Jurkat, Clone E6-1 (cell line): ENCODE measurements around the gene PNPLA7. TPM values are rescaled to one million over a fixed set of nuclear protein-coding genes. Genes with fewer than 3 reads are reported as not detected.
A peak's percentile ranks its signal among the peaks of the same experiment; 100 is the strongest.
"Not testable (repeated sequence)": the region's sequence is repeated elsewhere in the genome, so short reads cannot be mapped to it uniquely, and the experiment has no call there.

Source experiments
- DNase-seq: peaks from one replicate; pipeline ENCODE4 v3.0.0-alpha.2; 2011; ENCODE audit warnings: low read depth, low spot score
- H3K4me3 ChIP-seq: 2 replicates; pipeline ENCODE4 v1.5.1; 2011; ENCODE audit warnings: mild to moderate bottlenecking, low read length, control low read depth, moderate library complexity
- polyA plus RNA-seq: library from polyadenylated mRNA; unstranded; fragments of >200 nt; gene quantifications from one replicate; pipeline ENCODE4 v1.2.1, GENCODE V29; 2012; ENCODE audit warnings: missing spikeins; ENCODE audit not compliant: insufficient read length, insufficient read depth

PNPLA7 gene
- polyA plus RNA-seq: 1.2 TPM

- H3K4me3 ChIP-seq: peak within 1 kb of the TSS; percentile 59
- peak; percentile 28 for DNase-seq
Measured at GRCh38 chr9:137550231-137550621, at the start of gene PNPLA7. TSS of gene PNPLA7 (minus strand) at chr9:137550402. CDS start at chr9:137550197, 205 bp downstream.

DNA sequence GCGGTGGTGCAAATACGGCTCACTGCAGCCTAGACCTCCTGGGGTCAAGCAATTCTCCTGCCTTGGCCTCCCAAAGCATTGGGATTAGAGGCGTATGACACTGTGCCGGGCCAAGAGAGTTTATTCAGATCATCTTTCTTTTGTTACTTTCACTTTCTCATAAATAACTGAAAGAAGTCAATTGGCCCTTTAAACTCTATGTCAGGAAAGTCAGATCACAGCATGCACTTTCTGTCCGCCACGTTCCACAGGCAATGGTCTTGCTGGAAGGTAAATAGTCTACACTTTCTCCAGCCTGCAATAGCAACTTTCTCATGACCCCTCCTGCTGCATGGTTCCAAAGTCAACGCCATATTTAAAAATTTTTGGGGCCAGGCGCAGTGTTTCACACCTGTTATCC is 48.7 kb upstream of the PNPLA7 start:
- no peak overlapping the region for H3K4me3 ChIP-seq
- no peak for DNase-seq

DNA sequence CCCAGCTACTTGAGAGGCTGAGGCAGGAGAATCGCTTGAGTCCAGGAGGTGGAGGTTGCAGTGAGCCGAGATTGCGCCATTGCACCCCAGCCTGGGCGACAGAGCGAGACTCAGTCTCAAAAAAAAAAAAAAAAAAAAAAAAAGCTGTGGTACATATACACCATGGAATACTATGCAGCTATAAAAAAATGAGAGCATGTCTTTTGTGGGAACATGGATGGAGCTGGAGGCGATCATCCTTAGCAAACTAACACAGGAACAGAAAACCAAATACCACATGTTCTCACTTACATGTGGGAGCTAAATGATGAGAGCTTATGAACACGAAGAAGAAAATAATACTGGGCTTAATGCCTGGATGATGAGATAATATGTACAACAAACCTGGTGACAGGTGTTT is 46.4 kb upstream of the PNPLA7 start:
- H3K4me3 ChIP-seq, DNase-seq: not testable (repeated sequence)

DNA sequence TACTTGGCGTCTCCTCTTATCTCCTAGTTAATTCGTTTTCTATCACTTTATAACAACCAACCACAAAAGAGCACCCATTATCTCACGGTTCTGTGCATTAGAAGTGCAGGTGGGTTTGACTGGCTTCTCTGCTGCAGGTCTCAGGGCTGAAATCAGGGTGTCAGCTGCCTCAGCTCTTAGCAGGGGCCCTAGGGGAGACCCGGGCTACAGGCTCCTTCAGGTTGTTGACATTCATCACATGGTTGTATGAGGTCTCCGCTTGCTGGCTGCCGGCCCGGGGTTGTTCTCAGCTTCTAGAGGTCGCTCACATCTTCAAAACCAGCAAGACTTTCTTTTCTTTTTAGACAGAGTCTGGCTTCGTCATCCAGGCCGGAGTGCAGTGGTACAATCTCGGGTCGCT is 43.0 kb upstream of the PNPLA7 start:
- no peak for DNase-seq
- H3K4me3 ChIP-seq: no peak overlapping the region

- H3K4me3 ChIP-seq: no peak overlapping the region
- DNase-seq: no peak
Measured at GRCh38 chr9:137592767-137593166, 42.6 kb upstream of the PNPLA7 start.

DNA sequence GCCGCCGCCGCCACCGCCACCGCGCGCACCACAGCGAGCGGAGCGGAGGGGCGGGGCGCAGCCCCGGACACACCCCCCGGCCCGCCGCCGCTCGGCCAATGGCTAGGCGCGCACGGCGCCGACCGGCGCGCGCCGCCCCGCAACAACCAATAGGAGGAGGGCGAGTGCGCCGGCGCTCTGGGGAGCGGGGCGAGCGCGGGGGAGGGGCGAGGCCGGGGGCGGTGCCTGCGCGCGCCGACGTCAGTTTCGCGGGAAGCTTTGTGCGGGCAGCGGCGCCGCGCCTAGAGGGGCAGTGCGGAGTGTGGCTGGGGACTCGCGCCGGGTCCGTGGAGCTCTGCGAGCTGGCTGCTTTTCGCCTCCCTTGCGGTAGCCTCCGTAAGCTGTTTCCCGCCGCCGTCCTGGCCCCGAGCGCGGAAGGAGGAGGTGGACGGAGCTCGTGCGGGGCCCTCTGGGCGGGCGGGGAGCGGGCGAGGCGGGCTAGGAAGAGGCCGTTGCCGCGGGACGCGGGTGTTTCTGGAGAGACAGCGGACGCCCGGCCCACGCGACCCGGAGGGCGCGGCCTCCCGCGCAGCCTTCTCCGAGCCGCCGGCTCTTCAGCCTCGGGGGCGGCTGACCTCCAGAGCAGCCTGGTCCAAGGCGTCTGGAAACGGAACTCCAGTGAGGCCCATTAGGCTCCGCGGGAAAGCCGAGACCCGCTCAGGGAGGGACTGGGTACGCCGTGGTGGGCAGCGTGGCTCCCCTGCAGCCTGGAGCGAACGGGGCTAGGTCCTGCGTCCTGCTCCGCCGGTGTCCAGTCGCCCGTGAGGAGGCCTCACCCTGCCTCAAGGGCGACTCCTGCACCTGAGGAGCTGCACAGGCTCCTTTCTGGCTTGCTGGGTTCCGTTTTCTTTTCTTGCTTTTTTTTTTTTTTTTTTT is 40.5 kb upstream of the PNPLA7 start, which contains the start of gene ZMYND19:
Gene ZMYND19 (minus strand): TSS at position 44 of the 915 bp plus-strand sequence. CDS start 249 bp downstream, outside the sequence.
- peak within 1 kb of the TSS; percentile 73 for H3K4me3 ChIP-seq
- peak; percentile 69 for DNase-seq

GRCh38 chr9:137590123-137590468 is 39.9 kb upstream of the PNPLA7 start:
- peak overlapping the region; percentile 73 for H3K4me3 ChIP-seq
- no peak for DNase-seq

- DNase-seq: peak; percentile 34
Measured at GRCh38 chr9:137589441-137590122, 39.4 kb upstream of the PNPLA7 start.

DNA sequence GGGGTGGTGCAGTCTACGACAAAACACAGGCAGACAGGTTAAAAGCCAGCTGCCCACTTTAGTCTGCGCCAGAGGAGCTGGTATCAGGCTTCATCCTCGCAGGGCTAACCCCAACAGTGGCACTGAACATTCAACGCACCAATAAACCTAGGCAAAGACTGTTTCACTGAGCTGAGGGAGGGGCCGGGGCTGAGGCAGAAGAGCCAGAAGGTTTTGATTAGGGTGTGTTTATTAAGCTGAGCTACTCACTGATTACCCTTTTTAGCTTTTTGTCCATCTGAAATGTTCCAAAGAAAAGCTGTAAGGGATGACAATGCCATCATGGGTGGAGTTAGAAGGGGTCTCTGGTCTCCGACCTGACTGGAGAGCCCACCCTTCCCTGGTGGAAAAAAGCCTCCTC is 38.7 kb upstream of the PNPLA7 start:
- peak overlapping the region; percentile 73 for H3K4me3 ChIP-seq
- no peak for DNase-seq

More at GRCh38 chr9:137589441-137590122, 39.4 kb upstream of the PNPLA7 start:
- H3K4me3 ChIP-seq: peak overlapping the region; percentile 73

DNA sequence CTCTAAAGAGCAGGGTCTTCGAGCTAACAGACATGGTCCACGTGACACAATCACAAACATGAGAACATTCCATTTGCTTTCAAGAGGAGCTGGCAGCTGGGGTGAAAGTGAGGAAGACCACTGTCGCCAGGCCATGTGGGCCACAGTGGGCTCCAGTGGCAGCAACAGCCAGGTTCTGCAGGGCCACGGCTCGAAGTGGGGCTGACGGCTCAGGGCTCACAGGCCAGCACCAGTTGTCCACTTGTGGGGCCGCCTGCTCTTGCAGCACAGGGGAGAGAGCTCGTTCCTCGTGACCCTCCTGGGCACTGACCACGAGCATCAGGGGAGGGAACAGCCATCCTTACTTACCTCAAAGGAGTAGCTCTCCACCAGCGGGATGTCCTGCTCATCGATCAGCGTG is 38.1 kb upstream of the PNPLA7 start:
- no peak overlapping the region for H3K4me3 ChIP-seq
- no peak for DNase-seq

GRCh38 chr9:137586854-137587253 is 36.7 kb upstream of the PNPLA7 start:
- H3K4me3 ChIP-seq: no peak overlapping the region
- DNase-seq: no peak

DNA sequence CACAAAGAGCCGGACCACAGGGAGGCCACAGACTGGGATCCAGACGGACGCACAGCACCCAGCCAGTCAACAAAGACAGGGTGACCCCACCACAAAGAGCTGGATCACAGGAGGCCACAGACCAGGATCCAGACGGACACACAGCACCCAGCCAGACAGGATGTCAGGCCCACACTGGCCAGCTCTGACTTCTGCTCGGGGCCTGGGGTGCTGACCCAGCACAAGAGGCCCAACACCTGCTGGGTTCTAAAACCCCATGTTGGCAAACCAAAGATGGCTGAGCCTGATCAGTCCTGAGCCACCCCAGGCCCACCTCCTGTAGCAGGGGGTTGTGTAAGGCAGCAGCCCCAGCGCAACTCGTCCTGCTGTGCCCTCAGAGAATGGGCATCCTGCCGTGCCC is 33.8 kb upstream of the PNPLA7 start:
- no peak for DNase-seq

GRCh38 chr9:137583347-137583746 is 33.1 kb upstream of the PNPLA7 start:
- H3K4me3 ChIP-seq: no peak overlapping the region

More for the DNA sequence above, 33.8 kb upstream of the PNPLA7 start:
- H3K4me3 ChIP-seq: no peak overlapping the region

DNA sequence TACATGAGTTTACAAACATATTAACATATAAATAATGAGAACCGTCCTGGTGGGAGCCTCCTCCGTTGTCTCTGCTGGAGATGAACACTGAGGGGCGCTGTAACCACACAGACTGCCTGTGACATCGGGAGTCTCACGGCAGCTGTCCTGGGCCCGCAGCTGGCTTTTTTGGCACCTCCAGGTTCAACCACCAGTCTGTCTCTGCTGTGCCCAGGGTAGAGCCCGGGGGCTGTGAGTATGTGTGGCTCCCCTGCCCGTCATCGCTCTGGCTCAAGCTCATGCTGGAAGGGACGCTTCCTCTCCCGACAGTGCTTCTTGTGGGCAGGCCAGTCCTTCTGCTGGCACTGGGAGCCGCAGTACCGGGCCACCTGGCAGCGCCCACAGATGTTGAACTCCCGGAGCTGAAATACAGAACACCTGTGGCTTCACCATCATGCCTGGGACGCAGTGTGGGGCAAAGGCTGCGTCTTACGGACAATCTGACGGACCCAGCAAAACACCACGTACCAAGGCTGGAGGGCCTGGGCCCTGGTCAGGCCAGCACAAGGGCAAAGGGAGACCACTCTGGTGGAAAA is 32.2 kb upstream of the PNPLA7 start:
- no peak overlapping the region for H3K4me3 ChIP-seq
- DNase-seq: no peak

More at GRCh38 chr9:137583347-137583746, 33.1 kb upstream of the PNPLA7 start:
- DNase-seq: no peak

DNA sequence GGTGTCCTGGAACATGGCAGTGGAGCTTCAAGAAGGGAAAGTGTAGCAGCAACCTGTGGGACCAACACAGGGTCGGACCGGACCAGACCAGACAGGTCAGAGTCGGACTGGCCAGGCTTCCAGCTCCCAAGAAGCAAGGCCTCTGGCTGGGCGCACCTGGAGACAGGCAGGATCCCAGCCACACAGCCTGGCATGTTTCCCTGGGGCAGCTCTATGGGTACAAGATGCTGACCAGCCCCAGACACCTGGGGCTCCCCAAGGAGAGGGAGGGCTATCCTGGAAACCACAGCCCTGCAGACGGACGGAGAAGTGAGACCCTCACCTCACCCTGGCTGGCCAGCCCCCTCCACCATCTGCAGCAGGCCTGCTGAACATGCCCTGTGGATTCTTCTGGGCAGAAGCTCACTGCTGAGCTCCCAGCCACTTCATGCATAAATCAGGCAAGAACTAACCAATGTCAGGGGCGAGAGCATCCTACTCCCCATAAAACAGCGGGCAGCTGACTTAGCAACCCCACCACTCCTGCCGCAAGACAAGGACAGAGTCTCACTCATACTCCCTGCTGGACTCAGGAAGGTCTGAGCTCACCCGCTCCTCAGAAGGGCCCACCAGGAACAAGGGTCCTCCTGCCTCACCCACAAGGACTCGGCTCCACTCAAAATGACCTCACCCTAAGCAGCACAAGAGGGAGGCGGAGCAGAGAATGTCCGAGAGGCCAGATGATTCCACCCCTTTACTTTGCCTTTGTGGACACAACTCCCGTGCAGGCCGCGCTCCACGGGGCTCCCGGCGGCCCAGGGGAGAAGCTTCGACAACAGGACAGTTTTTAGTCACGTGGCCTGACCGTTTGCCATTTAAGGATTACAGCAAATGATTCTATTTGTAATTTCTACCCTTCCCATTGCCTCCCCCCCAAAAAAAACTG is 31.4 kb upstream of the PNPLA7 start:
- no peak overlapping the region for H3K4me3 ChIP-seq
- DNase-seq: no peak

DNA sequence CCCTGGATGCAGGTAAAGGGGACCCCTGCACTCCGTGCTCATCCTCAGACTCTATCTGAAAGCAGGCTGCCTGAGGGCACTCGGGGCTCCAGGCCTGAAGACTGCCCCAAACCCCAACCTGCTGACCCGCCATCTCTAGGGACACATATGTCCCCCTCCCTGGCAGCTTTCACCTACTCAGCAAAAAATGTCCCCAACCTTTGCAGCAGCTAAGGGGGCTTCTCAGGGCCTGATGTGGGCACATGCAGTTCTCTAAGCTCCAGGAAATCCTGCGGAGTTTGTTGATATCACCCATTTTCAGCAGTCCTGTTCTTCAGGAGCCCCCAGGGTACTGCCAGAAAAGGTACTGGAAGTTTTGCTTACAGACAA is 30.7 kb upstream of the PNPLA7 start:
- no peak for DNase-seq
- no peak overlapping the region for H3K4me3 ChIP-seq

DNA sequence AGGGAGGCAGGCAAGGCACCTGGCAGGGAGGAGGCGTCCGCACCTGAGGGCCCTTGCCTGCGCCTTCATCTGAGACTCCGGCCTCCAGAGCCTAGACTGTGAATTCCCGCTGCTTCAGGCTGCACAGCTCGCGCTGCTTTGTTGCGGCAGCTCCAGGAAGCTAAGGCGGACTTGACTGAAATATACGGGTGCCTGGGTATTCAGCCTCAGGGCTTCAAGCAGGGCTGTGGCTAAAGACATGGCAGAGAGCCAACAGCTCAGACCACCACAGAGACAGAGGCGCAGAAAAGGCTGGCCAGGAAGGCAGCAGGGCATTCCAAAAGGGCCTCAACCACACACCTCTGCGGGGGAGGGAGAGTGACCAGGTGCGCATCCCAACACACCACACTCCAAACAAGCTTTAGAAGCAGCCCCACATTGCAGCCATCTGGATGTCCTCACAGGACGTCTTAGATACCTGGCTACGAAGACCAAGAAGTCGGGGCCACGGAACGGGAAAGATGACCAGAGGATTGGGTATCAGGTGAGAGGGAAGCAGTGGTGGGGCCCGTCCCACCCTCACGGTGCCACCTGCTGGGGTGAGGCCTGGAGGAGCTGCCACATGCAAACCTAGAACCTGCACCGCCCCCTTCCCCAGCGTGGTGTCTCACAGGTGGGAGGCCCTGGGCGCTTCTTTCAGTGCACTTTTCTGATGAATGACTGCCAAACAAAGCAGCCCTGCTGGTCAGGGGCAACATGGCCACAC is 30.2 kb upstream of the PNPLA7 start:
- H3K4me3 ChIP-seq: no peak overlapping the region
- DNase-seq: no peak

DNA sequence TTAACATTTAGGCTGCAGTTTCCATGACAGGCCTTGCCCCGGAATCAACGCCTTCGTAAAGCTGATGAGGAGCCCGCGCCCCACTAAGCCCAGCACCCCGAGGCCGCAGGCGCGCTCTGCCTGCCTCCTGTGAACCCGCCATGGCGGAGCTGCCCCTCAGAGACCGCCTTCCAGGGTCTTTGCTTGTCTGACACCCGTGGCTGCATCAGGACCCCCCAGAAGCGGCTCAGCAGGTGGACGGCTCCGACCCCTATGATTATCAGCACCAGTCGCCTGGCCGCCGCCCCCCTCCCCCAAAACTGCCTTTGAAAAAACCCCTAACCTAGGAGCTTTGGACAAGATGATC is 29.0 kb upstream of the PNPLA7 start:
- H3K4me3 ChIP-seq: peak overlapping the region; percentile 35; the same call in 1 of the 2 replicates
- DNase-seq: no peak
